Astrocyte of the spinal cord (primary cell): ENCODE results near the gene JAK2.
A peak's percentile ranks its signal among the peaks of the same experiment; 100 is the strongest.

Experiments
- DNase-seq: peaks from one replicate; pipeline ENCODE4 v3.0.0; 2011; ENCODE audit warnings: low read depth, low spot score
- H3K4me3 ChIP-seq: 2 replicates; pipeline ENCODE4 v1.5.1; 2011; ENCODE audit warnings: low read depth, mild to moderate bottlenecking, low read length, moderate library complexity
- CTCF ChIP-seq: IDR thresholded peaks from 2 replicates; pipeline ENCODE4 v1.5.1; 2012; ENCODE audit warnings: low read depth, mild to moderate bottlenecking, low read length, inconsistent platforms
- in situ Hi-C: cut with HindIII; loops from 2 replicates; pipeline ENCODE4 v1.10.0; 2017; ENCODE audit warnings: low sequenced_read_pairs

Gene JAK2

GRCh38 chr9:5052838-5053237 lies 67.8 kb downstream of the JAK2 start:
- in situ Hi-C loops, result no loop called here
- peak; percentile 14 for DNase-seq
- no peak overlapping the region for H3K4me3 ChIP-seq
- no peak for TF ChIP-seq CTCF

- no peak overlapping the region for H3K4me3 ChIP-seq
- no peak for TF ChIP-seq CTCF
- no peak for DNase-seq
- in situ Hi-C loops, result no loop called here
Observed at GRCh38 chr9:5062631-5063030, 77.6 kb downstream of the JAK2 start.

- DNase-seq, result no peak
Observed at GRCh38 chr9:5072871-5073270, 87.8 kb downstream of the JAK2 start.

GRCh38 chr9:5073701-5074100 lies 88.6 kb downstream of the JAK2 start:
- no peak for TF ChIP-seq CTCF
- in situ Hi-C loops, result no loop called here

More at GRCh38 chr9:5072871-5073270, 87.8 kb downstream of the JAK2 start:
- no peak for TF ChIP-seq CTCF
- H3K4me3 ChIP-seq, result no peak overlapping the region
- in situ Hi-C loops, result no loop called here

DNA sequence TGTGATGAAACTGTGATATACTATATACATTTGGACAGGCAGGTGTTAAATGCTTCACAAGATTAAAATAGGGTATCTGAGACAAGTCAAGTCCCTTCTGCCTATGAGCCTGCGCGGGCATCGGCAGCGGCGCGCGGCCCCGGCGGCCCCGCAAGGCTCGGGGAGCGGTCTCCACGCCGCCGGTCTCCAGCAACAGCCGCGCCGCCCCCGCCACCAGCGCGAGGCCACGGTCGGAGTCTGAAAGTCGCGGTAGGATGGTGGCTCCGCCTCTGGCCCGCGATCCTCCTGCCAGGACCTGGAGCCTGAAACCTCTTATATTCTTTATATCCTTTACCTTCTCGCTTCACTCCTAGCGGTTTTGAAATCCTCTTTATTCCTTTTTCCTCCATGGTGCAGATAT lies 100.9 kb downstream of the JAK2 start:
- no peak overlapping the region for H3K4me3 ChIP-seq
- in situ Hi-C loops, result no loop called here
- DNase-seq, result no peak
- no peak for TF ChIP-seq CTCF

More at GRCh38 chr9:5073701-5074100, 88.6 kb downstream of the JAK2 start:
- DNase-seq, result no peak
- H3K4me3 ChIP-seq, result no peak overlapping the region

- no peak for TF ChIP-seq CTCF
- in situ Hi-C loops, result no loop called here
- H3K4me3 ChIP-seq, result no peak overlapping the region
- DNase-seq, result no peak
Observed at GRCh38 chr9:5089737-5090136, 104.7 kb downstream of the JAK2 start.

DNA sequence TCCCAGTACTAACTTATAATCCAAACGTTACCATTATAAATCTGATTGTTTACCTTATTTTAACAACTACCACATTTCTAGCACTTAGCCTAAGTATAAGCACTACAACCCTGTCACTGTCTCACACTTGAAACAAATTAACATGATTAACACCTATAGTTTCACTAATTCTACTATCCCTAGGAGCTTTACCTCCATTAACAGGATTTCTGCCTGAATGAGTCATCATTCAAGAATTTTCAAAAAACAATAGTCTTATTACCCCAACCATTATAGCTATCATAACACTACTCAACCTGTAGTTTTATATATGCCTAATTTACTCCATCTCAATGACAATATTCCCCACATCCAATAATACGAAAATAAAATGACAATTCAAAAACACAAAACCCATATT lies 110.7 kb downstream of the JAK2 start:
- no peak for DNase-seq
- no peak overlapping the region for H3K4me3 ChIP-seq
- TF ChIP-seq CTCF, result no peak
- in situ Hi-C loops, result no loop called here
